Activated naive CD4-positive, alpha-beta T cell treated with anti-CD3 and anti-CD28 coated beads, Interleukin-2, amount 10 ng/mL, durations not matched to agents 7 days and 5 days (primary cell): ENCODE measurements around the gene FADS2.

ENCODE experiments used
- CTCF ChIA-PET: fragments of 350-600 bp; sonication (Branson Sonifier 250); formaldehyde crosslinking; loops from one replicate; lab custom pipeline; 2021; ENCODE audit warnings: antibody characterized with exemption; lab: Charles Lee
- DNase-seq: peaks from one replicate; pipeline ENCODE4 v3.0.0-alpha.2; 2020
- H3K27ac Mint-ChIP-seq: one replicate; pipeline ENCODE4 v1.8.0; 2021; ENCODE audit warnings: mild to moderate bottlenecking, moderate library complexity, mixed read lengths
- H3K27me3 Mint-ChIP-seq: one replicate; pipeline ENCODE4 v1.8.0; 2021; ENCODE audit warnings: mild to moderate bottlenecking, mixed read lengths
- H3K36me3 Mint-ChIP-seq: one replicate; pipeline ENCODE4 v1.8.0; 2021; ENCODE audit warnings: mixed read lengths
- H3K4me1 Mint-ChIP-seq: one replicate; pipeline ENCODE4 v1.8.0; 2021; ENCODE audit warnings: mixed read lengths
- H3K4me3 Mint-ChIP-seq: one replicate; pipeline ENCODE4 v1.8.0; 2021; ENCODE audit warnings: mild to moderate bottlenecking, moderate library complexity, mixed read lengths
- H3K9me3 Mint-ChIP-seq: one replicate; pipeline ENCODE4 v1.8.0; 2021; ENCODE audit warnings: mixed read lengths

Gene FADS2

GRCh38 chr11:61837411-61838005 lies 9.4 kb downstream of the FADS2 start:
- Mint-ChIP-seq H3K27ac (no peak overlapping the region), H3K4me3 (no peak overlapping the region), H3K4me1 (peaks cover 47% of the 10 kb centered on the region), H3K9me3 (no peaks in the 10 kb centered on the region), H3K36me3 (peaks cover 77% of the 10 kb centered on the region), H3K27me3 (no peaks in the 10 kb centered on the region)
- CTCF ChIA-PET = no interaction called here
- no peak for DNase-seq

- no peaks in the 10 kb centered on the region for H3K27me3 Mint-ChIP-seq
- CTCF ChIA-PET = no interaction called here
- H3K4me1 Mint-ChIP-seq = peaks cover 37% of the 10 kb centered on the region
- DNase-seq = no peak
- H3K36me3 Mint-ChIP-seq = peaks cover 73% of the 10 kb centered on the region
- H3K9me3 Mint-ChIP-seq = no peaks in the 10 kb centered on the region
- no peak overlapping the region for H3K4me3 Mint-ChIP-seq
- H3K27ac Mint-ChIP-seq = no peak overlapping the region
Observed at GRCh38 chr11:61838501-61838900, 10.4 kb downstream of the FADS2 start.

- Mint-ChIP-seq H3K9me3 (no peaks in the 10 kb centered on the region), H3K4me3 (no peak overlapping the region), H3K27ac (peak overlapping the region; percentile 67), H3K36me3 (peaks cover 69% of the 10 kb centered on the region), H3K27me3 (no peaks in the 10 kb centered on the region), H3K4me1 (peaks cover 33% of the 10 kb centered on the region)
- no peak for DNase-seq
- CTCF ChIA-PET = no interaction called here
Observed at GRCh38 chr11:61838921-61839320, 10.8 kb downstream of the FADS2 start.

GRCh38 chr11:61839742-61840141 lies 11.6 kb downstream of the FADS2 start:
- no peak overlapping the region for H3K4me3 Mint-ChIP-seq

GRCh38 chr11:61840371-61840770 lies 12.3 kb downstream of the FADS2 start:
- Mint-ChIP-seq H3K9me3 (no peaks in the 10 kb centered on the region), H3K4me3 (no peak overlapping the region), H3K4me1 (peaks cover 19% of the 10 kb centered on the region), H3K36me3 (peaks cover 66% of the 10 kb centered on the region), H3K27ac (no peak overlapping the region), H3K27me3 (no peaks in the 10 kb centered on the region)
- CTCF ChIA-PET = interaction anchor here (0.6 kb wide), 2 partner anchors 106 to 269 kb away, joined by 3 read pairs; no protein-coding TSS in a partner anchor
- no peak for DNase-seq

More at GRCh38 chr11:61839742-61840141, 11.6 kb downstream of the FADS2 start:
- no peak for DNase-seq
- H3K27me3 Mint-ChIP-seq = no peaks in the 10 kb centered on the region
- H3K9me3 Mint-ChIP-seq = no peaks in the 10 kb centered on the region
- H3K27ac Mint-ChIP-seq = no peak overlapping the region
- peaks cover 65% of the 10 kb centered on the region for H3K36me3 Mint-ChIP-seq
- CTCF ChIA-PET = no interaction called here
- H3K4me1 Mint-ChIP-seq = peaks cover 25% of the 10 kb centered on the region

- no peak for DNase-seq
- Mint-ChIP-seq H3K4me1 (peaks cover 8% of the 10 kb centered on the region), H3K27ac (no peak overlapping the region), H3K9me3 (no peaks in the 10 kb centered on the region), H3K4me3 (no peak overlapping the region), H3K36me3 (peaks cover 70% of the 10 kb centered on the region), H3K27me3 (no peaks in the 10 kb centered on the region)
- CTCF ChIA-PET = no interaction called here
Observed at GRCh38 chr11:61841636-61842527, 13.8 kb downstream of the FADS2 start.

- H3K27me3 Mint-ChIP-seq = no peaks in the 10 kb centered on the region
- CTCF ChIA-PET = no interaction called here
Observed at GRCh38 chr11:61842528-61842820, 14.4 kb downstream of the FADS2 start.

GRCh38 chr11:61844909-61845565 lies 16.9 kb downstream of the FADS2 start:
- H3K27me3 Mint-ChIP-seq = no peaks in the 10 kb centered on the region
- peaks cover 68% of the 10 kb centered on the region for H3K36me3 Mint-ChIP-seq
- H3K4me1 Mint-ChIP-seq = peaks cover 5% of the 10 kb centered on the region
- peak overlapping the region; percentile 11 for H3K27ac Mint-ChIP-seq
- no peak overlapping the region for H3K4me3 Mint-ChIP-seq
- DNase-seq = no peak
- CTCF ChIA-PET = interaction anchor here (1.2 kb wide), 1 partner anchor 26 kb away, joined by 3 read pairs; no protein-coding TSS in a partner anchor
- no peaks in the 10 kb centered on the region for H3K9me3 Mint-ChIP-seq

More at GRCh38 chr11:61842528-61842820, 14.4 kb downstream of the FADS2 start:
- no peak overlapping the region for H3K4me3 Mint-ChIP-seq
- no peak for DNase-seq
- no peaks in the 10 kb centered on the region for H3K9me3 Mint-ChIP-seq
- no peak overlapping the region for H3K27ac Mint-ChIP-seq
- H3K36me3 Mint-ChIP-seq = peaks cover 71% of the 10 kb centered on the region
- peaks cover 8% of the 10 kb centered on the region for H3K4me1 Mint-ChIP-seq

GRCh38 chr11:61846362-61847020 lies 18.4 kb downstream of the FADS2 start:
- H3K36me3 Mint-ChIP-seq = peaks cover 67% of the 10 kb centered on the region
- H3K9me3 Mint-ChIP-seq = no peaks in the 10 kb centered on the region
- CTCF ChIA-PET = no interaction called here
- H3K4me3 Mint-ChIP-seq = no peak overlapping the region
- H3K4me1 Mint-ChIP-seq = peaks cover 4% of the 10 kb centered on the region
- no peak for DNase-seq
- no peaks in the 10 kb centered on the region for H3K27me3 Mint-ChIP-seq
- H3K27ac Mint-ChIP-seq = no peak overlapping the region

- CTCF ChIA-PET = interaction anchor here (1.1 to 1.4 kb wide), 2 partner anchors 23 to 49 kb away, joined by 3 to 4 read pairs; no protein-coding TSS in a partner anchor
- Mint-ChIP-seq H3K27ac (no peak overlapping the region), H3K27me3 (no peaks in the 10 kb centered on the region)
Observed at GRCh38 chr11:61847914-61848581, 19.9 kb downstream of the FADS2 start.

GRCh38 chr11:61848631-61849030 lies 20.5 kb downstream of the FADS2 start:
- CTCF ChIA-PET = interaction anchor here (1.4 kb wide), 1 partner anchor 22 kb away, joined by 4 read pairs; no protein-coding TSS in a partner anchor
- H3K4me3 Mint-ChIP-seq = no peak overlapping the region
- no peaks in the 10 kb centered on the region for H3K27me3 Mint-ChIP-seq
- no peaks in the 10 kb centered on the region for H3K9me3 Mint-ChIP-seq
- peaks cover 2% of the 10 kb centered on the region for H3K4me1 Mint-ChIP-seq
- peaks cover 68% of the 10 kb centered on the region for H3K36me3 Mint-ChIP-seq
- DNase-seq = no peak
- no peak overlapping the region for H3K27ac Mint-ChIP-seq

More at GRCh38 chr11:61847914-61848581, 19.9 kb downstream of the FADS2 start:
- H3K4me1 Mint-ChIP-seq = peaks cover 2% of the 10 kb centered on the region
- DNase-seq = no peak
- H3K9me3 Mint-ChIP-seq = no peaks in the 10 kb centered on the region
- peaks cover 70% of the 10 kb centered on the region for H3K36me3 Mint-ChIP-seq
- H3K4me3 Mint-ChIP-seq = no peak overlapping the region

- CTCF ChIA-PET = no interaction called here
- peaks cover 2% of the 10 kb centered on the region for H3K4me1 Mint-ChIP-seq
- H3K27ac Mint-ChIP-seq = no peak overlapping the region
- no peak overlapping the region for H3K4me3 Mint-ChIP-seq
- no peak for DNase-seq
- H3K27me3 Mint-ChIP-seq = no peaks in the 10 kb centered on the region
- H3K36me3 Mint-ChIP-seq = peaks cover 61% of the 10 kb centered on the region
- H3K9me3 Mint-ChIP-seq = no peaks in the 10 kb centered on the region
Observed at GRCh38 chr11:61850687-61851086, 22.6 kb downstream of the FADS2 start.

GRCh38 chr11:61851113-61851899 lies 23.2 kb downstream of the FADS2 start:
- no peak overlapping the region for H3K4me3 Mint-ChIP-seq
- CTCF ChIA-PET = no interaction called here
- H3K4me1 Mint-ChIP-seq = no peaks in the 10 kb centered on the region
- no peak overlapping the region for H3K27ac Mint-ChIP-seq
- peaks cover 57% of the 10 kb centered on the region for H3K36me3 Mint-ChIP-seq
- no peaks in the 10 kb centered on the region for H3K9me3 Mint-ChIP-seq
- no peaks in the 10 kb centered on the region for H3K27me3 Mint-ChIP-seq
- no peak for DNase-seq
